CD1c-positive myeloid dendritic cell (primary cell): ENCODE measurements around the gene ISY1.
"Not testable (repeated sequence)": the region's sequence is repeated elsewhere in the genome, so short reads cannot be mapped to it uniquely, and the experiment has no call there.

Source experiments
- DNase-seq: peaks from one replicate; pipeline ENCODE4 v3.0.0-alpha.2; 2016; ENCODE audit errors: extremely low spot score

The ISY1 gene

DNA sequence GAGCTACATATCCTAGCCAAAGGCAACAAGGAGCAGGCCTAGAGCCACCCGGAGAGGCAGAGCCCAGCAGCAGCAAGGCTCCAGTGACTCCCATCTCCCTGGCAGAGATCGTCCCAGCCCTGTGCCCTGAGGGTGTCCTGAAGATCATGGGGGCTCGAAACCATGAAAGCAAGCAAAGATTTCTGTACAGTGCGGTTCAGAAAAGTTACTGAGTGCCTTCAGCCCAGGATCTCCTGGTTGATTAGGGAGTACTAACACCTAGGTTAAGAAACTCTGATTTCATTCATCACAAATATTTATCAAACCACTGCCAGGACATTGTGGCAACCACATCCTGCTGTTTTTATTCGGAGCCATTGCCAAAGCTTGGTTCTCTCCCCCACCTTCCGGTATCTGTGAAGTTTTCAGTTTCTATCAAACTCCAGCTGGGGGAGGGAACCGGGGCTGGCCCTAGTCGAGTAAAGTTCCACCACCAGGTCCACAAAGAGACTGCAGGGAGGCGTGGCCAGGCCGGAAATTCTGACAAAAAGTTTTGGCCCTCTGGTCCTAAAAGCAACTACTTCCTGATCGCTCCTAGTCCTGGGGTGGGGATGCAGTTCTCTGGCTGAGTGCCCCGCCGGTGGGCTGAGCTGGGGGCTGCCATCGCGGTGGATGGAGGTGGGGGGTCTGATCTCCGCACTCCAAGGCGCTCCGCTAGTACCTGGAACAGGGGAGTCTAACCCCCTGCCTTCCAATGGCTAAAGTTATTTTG lies 40.4 kb downstream of the ISY1 start:
- peak; percentile 96 for DNase-seq

DNA sequence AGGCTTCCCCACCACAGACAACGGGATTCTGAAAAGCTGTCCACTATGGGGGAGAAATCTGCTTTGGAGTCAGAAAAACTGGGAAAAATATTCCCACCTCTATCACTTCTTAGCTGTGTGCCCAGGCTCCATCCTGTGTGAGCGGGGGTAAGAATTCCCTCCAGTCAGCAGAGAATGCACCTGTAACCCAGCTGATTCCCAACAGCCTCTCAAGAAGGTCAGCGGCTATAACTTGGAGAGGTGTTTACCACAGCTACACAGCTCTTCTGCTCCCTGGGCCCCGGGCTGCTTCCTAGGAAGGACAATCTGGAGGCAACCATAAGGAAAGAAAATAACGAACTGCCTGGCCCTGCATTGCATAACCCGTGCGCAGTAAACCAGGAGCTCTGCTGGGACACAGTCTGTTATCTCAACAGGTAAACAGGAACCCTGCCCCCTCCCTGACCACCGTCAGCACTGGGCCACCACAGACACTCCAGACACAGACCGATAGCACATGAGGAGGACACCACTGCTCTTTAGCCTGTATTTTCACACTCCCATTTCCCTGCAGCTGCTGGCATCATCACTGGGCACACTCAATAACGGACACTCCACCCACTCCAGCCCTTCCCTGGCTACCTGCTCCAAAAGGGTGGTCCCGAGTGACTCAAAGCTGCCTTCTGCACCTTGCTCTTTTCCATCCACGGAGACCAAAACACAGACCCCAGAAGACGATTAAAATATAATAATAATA lies 41.3 kb downstream of the ISY1 start:
- no peak for DNase-seq

DNA sequence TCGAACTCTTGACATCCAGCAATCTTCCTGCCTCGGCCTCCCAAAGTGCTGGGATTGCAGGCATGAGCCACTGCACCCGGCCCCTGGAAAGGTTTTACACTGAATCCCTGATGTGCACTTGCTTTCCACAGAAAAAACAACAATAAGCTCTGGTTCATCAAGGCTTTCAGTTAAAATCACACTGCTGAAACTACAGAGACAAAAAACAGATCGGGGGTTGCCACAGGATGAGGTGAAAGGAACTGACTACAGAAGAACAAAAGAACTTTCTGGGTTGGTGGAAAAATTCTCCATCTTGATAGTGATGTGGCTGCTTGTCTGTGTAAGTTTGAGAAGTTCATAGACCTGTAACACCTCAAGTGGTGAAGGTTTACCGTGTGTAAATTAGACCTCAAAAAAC lies 42.1 kb downstream of the ISY1 start:
- peak; percentile 45 for DNase-seq

DNA sequence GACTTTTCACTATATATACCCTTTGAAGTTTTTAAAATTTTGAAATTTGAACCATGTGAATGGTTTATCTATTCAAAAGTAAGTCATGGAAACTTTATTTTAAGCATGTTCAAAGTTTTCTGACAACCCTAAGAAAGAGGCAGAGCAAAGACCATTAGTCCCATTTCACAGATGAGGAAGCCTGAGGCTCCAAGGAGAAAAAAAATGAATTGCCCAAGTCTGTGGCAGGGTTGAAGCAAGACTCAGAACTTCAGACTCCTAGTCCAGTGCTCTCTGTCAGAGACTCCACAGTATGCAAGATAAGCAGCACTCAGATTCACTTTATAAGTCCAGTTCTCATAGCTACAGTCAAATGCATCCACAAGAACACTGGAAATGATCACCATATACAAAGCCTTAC lies 43.7 kb downstream of the ISY1 start:
- no peak for DNase-seq

DNA sequence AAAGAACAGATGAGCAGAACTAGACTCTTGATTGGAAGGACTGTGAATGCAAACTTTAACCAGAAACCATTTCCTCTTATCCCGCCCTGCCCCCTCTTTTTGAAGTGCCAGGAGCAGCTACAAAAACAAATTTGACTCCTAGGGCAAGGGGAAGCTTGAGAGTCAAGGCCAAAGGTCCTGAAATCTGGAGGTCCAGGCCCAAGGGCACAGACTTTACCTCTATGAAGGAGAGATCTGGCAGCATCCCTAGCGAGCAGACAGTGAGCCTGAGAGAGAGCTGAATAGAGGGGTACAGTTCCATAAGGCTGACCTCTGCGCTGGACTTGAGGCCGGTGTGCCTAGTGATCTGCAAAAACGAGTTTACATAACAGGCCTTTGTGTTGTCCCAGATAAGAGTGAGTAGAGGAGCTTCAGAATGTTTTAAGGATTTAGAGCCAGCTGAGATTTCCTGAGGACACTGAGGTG lies 44.3 kb downstream of the ISY1 start:
- peak; percentile 27 for DNase-seq

DNA sequence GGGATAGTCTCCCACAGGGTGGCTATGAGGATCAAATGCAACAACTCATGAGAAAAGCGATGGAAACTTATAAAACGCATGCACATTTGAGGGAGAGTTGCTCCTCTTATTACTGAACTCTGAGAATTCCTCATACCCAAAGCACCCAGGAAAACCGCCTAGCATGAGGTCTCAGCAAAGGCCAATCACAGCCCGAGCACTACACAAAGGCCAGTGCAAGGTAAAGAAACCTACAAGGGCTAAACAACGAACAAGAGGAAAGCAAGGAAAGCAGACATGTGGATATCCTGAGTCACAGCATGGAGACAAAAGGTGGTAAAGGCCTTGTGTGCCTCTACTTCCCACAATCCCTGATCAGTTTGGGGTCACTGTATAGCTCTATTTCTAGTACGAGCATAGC lies 46.4 kb downstream of the ISY1 start:
- no peak for DNase-seq

DNA sequence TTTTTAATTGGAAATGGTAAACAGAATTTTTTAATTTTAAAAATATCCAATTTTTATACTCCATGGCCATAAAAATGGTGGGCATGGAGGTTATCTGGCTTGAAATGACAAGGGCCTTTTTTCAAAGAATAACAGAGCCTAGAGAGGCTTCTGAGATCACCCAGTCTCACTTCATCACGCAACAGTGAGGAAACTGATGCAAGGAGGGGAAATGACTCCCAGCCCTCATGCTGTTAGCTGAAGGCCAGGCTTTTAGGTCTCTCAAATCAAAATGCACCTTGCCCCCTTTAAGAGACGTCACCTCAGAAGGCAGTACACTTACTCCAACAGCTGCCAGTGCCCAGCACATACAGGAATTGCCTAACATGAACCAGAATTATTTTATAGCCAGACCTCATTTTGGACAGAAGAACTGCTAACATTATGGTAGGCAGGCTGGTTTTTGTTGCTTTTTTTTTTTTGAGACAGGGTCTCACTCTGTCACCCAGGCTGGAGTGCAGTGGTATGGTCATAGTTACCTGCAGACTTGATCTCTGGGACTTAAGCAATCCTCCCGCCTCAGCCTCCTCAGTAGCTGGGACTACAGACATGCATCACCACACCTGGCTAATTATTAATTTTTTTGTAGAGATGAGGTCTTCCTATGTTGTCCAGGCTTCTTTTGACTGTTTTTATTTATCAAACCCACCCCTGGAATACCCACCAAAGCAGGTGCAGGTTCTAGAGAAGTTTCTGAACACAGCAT lies 48.4 kb downstream of the ISY1 start:
- peak; percentile 44 for DNase-seq

DNA sequence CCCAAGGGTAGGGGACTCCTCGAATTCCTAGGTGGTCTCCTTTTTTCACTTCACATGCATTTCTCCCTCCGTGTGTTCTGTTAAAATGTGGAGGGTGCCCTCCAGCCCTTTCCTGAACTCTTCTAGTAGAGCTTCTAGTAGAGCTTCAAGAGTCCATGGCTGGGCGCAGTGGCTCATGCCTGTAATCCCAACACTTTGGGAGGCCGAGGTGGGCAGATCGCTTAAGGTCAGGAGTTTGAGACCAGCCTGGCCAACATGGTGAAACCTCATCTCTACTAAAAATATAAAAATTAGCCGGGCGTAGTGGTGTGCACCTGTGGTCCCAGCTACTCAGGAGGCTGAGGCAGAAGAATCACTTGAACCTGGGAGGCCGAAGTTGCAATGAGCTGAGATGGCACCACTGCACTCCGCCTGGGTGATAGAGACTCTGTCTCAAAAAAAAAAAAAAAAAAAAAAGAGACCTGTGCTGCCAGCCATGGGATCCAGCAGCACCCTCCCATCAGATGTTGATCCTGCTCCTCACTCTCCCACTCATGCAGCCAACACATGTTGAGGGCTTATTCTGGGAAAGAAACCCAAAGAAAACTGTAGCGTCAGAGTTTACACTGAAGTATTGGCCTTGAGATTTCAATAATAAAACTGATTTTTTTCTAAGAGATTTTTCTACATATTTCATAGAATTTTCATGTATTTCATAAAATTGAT lies 49.6 kb downstream of the ISY1 start:
- not testable (repeated sequence) for DNase-seq

DNA sequence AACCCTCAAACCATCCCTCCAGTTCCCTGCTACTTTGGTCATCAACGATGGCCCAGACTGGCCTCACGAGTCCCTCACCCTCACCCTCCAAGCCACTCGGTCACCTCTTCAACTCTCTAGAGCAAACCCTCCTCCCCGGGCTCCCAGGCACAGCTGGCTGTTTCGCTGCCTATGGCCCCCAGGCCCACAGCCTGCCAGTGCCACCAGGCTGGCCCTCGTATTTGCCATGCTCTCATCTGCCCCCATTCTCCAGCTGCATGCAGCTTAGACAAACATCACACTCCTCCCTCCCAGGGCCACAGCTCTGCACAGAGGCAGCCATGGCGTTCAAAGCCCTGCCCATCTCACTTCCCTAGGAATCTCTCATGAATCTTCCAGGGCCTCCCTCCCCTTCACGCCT lies 53.1 kb downstream of the ISY1 start:
- no peak for DNase-seq

DNA sequence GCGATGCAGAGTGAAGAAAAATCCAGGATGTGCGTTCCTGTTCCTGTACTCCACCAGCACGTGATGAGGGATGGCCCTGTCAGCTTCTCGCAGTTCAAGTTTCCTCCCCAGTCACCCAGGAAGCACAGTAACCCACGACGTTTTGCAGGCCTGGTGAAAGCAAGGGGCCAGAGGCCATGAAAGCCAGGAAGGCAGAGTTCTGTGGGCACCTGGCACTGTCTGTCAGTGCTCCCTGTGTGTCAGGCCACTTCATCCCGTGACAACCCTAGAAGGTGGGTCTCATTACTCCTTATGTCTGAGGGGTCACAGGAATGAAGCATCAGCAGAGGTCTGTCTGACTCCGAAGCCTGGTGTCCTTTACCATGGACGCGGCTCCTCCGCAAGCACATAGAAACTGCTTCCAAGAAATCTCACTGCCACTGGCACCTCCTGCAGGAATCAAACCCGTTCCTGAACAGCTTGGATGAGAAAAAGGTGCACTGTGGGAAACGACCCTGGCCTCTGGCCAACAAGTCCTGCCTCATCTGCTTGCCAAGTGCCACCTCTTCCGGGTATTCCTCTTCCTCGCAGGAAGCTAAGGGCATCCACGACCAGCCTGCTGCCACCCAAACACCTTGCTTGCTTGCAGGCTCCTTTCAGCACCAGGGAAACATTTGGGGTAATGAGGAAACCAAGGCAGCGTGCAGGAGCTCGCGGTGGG lies 53.8 kb downstream of the ISY1 start:
- no peak for DNase-seq

DNA sequence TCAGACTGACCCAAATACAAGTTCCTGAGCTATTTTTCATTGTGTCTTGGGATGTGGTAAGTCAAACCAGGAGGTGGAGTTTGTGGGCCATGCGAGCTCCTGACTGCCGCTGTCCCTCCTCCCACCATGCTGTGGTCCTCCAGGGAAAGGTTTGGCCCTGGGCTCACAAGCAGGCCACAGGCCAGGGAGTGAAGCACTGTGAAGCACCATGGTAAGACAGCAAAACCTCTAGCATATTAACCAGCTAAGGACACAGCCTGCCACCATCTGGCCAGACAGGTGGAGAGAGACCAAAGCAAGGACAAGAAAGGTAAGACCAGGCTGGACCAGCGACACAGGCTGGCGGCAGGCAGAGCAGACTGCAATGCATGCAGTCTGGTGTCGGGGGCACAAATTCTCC lies 54.5 kb downstream of the ISY1 start:
- DNase-seq = no peak

DNA sequence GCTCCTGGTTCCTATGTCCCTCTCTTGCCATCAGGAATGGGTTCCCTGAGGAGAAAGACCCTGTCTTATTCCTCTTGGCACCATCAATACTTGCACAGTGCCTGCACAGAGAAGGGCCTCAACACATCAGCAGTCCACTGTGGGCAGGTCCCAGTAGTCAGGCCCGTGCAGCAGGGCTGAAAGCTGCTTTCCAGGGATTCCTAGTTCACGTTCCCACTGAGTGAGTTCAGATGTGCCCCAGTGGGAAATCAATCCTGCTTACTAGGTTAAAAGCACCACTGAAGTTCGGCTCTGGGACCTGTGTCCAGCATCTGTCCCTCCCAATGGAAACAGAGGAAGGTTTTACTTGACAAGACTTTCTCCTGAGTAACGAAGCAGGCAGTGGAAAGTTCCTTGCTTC lies 55.0 kb downstream of the ISY1 start:
- no peak for DNase-seq

DNA sequence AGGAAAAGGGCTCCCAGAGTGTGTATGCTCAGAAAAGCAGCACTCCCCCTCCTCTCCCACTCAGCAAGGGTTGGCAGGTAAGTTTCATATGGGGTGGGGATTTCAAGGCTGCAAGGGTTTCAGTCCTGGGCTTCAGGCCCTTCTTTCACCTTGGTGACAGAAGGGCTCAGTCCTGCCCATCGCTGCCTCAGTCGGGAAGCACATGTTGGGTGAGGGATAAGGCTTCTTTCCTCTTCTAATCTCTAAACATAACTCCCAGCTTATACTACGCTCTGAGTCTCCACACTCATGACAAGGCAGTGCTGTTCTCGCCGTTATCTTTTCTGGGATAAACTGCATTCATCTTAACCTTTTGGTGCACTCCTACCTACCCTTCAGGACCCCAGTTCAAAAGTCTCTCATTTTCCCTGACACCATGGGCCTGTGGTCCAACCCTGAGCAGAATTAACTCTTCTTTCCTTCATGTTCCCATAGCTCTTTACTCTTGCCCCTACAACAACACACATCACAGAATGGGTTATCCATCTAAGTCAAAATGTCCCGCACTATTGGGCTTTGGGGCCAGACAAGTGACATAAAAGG lies 56.3 kb downstream of the ISY1 start:
- DNase-seq = no peak

DNA sequence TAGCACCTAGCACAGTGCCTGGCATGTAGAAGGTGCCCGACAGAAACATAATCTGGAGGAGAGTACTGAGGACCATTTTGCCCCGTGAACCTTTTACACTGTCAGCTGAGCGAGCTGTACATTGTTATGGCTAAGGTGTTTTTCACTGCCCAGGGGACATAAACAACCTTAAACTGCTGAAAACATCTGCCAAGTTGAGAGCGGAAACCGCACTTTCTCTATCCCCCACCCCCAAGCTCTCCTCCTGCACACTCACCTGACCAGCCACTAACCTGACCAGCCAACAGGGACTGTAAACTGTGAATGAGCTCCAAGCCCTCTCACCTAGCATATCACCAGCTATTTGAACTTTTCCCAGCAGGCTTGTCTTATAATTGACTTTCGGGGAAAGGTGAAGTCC lies 56.8 kb downstream of the ISY1 start:
- no peak for DNase-seq

DNA sequence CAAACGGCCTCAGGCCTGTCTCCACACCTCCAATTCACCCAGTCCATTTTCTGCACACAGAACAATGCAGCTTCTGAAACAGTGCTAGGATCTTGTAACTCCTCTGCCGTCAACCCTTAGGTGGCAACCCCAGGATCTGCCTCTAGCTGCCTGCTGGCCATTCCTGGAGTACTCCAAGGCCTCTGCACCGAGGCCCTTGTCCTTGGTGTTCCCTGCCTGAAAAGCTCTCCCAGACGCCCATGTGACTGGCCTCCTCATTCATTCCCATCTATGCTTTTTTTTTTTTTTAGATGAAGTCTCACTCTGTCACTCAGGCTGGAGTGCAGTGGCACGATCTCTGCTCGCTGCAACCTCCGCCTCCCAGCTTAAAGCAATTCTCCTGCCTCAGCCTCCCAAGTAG lies 57.6 kb downstream of the ISY1 start:
- DNase-seq = no peak

DNA sequence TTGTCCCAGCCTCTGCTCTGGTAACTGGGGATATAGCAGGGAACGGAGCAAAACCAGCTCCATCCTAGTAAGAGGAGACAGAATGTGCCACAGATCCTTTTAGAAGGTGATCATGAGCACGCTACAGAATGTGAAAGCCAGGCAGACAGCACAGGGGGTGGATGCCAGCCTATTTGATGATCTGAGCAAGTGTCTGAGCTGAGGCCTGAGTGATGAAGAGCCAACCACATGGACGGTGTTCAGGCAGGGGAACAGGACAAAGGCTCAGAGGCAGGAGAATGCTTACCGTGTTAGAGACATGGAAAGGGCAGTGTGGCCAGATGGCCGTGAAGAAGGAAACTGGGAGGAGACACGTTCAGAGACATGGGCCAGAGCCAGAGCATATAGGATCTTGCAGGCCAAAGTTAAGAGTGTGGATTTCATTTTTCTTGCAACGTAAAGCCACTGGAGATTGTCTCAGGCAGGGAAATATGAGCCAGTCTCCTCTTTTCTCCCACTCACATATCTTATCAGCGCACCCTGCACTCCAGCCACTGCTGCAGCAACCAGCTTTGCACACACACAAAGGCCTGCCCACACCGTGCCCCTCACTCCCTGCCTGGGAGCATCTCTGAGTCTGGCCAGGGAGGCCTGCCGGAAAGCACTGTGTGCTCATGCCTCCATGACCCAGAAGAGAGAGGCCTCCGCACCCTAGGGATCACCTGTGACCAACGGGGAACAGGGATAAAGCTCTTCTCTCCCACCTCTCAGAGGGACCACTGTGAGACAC lies 59.3 kb downstream of the ISY1 start:
- no peak for DNase-seq

DNA sequence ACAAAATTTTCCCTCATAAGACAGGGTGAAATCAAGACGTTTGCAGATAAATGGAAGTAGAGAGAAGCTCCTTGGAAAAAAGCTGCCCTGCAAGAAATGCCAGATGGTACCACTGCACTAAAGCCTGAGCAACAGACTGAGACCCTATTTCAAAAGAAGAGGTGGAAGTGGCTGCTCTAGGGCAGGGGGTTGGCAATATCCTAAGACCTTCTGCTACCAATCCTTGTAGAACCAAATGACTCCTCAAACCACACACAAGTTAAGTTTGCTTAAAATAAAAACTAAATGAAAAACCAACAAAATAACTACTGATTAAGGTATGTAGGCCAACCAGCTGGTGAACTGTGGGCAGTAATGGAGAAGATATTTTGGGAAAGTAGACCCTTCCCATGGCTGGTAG lies 60.6 kb downstream of the ISY1 start:
- no peak for DNase-seq

DNA sequence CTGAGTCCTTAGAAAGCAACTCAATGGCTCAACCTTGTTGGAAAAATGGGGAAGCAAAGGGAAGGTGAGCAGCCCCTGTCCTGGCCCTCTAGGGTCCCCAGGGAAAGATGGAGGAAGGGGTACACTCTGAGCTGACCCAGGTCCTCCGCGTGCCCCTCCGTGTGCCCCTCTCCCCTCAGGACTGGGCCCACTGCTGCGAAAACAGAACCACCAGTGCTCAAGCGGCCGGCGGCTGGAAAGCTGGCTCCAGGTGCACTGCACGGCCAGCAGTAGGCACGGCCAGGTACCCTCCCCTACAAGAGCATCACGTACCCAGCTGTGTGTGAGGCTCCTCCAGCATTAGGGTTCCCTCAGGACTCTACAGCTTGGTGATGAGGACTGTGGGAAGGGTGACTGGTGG lies 65.6 kb downstream of the ISY1 start:
- no peak for DNase-seq

DNA sequence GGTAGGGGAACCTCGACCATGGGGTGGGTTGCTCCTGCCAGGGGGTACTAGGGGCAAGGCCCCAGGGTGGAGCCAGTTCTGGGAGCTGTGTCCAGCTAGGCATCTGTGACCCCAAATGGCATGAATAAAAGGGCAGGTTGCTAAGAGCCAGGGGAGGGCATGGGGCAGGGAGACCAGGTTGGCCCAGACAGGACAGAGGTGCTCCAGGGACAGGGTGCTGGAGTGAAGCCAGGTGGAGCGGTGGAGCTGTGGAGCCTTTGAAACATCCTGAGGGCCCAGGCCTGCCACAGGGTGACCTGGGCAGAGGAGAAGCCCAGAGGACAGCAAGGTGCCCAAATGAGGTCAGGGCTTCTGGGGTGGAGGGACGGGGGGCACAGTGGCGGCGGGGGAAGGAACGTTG lies 72.6 kb downstream of the ISY1 start:
- not testable (repeated sequence) for DNase-seq

DNA sequence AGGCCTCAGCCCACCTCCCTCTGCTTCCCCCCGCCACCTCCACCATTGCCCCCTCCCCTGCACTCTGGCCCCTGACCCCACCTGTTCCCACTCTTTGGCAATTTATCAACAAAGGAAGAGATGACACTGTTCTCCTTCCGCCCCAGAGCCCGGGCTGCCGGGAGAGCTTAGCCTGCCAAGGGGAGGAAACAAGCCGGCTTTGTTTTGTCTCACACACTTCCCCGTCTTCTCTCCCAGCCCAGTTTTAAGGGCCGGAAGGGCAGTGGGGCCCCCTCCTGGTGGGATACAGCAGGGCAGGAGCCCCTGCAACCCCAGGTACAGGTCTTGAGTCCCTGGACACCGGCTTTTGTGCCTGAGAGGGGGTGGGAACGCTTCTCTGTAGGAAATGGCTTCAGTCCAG lies 73.0 kb downstream of the ISY1 start:
- DNase-seq = not testable (repeated sequence)
